ENCODE results near the gene ATP8B4.

ATP8B4 gene

DNA sequence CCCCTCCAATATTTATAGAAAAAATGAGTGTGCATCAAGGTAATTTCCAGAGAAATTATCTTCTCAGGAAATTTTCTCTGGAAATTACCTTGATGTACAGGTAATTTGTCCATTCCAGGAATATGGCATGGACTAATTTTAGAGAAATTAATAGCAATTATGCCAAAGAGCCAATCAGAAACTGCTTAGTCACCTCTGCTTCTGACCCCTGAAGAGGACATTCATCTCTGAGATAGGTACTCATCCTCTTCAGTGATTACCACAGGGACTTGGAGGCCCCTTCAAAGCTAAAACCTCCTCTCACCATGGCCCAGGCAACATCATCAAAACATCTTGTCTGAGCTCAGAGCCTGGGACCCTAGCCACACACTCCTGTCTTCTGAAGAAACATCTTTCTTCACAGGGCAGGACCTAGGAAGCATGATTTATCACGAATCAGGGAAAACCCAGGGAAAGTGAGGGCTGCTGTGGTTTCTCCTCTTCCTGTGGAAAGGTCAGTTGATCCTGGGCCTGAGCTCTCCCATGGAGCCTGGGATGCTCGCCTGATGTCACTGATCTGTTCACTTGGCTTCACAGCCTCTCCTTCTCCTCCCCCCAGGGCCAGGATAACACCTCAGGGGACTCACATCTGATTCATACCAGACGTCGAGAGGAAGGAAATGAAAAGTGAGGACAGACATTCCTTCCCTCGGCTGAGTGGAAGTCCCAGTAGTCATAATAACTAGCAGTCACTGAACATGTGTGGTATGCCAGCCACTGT lies 287.6 kb downstream of the ATP8B4 start (continued):
- TF ChIP-seq, protein P1, sequence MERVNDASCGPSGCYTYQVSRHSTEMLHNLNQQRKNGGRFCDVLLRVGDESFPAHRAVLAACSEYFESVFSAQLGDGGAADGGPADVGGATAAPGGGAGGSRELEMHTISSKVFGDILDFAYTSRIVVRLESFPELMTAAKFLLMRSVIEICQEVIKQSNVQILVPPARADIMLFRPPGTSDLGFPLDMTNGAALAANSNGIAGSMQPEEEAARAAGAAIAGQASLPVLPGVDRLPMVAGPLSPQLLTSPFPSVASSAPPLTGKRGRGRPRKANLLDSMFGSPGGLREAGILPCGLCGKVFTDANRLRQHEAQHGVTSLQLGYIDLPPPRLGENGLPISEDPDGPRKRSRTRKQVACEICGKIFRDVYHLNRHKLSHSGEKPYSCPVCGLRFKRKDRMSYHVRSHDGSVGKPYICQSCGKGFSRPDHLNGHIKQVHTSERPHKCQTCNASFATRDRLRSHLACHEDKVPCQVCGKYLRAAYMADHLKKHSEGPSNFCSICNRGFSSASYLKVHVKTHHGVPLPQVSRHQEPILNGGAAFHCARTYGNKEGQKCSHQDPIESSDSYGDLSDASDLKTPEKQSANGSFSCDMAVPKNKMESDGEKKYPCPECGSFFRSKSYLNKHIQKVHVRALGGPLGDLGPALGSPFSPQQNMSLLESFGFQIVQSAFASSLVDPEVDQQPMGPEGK (CRISPR knock-in tag; IDR thresholded peaks at IDR 0.05; ENCODE audit: borderline replicate concordance) = no peak

DNA sequence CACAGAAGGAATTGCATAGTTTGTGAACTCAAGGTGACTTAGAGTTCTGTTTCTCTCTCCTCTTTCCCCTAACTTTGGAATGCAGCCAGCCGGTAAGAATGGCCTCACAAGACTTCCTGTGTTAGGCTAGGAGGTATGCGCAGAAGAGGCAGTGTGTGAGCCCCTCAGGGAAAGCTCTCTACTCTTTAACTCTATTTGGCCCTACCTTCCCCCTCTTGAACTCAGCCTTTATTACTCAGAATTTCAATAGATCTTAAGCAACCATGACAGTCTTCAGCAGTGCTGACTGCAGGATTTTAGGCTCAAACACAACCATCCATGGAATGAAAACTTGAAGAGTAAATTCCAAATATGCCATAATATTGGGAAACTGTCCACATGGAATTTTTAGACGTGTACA lies 288.6 kb downstream of the ATP8B4 start:
- ATAC-seq = no peak
- no peak for TF ChIP-seq OSR1 (CRISPR knock-in tag; IDR thresholded peaks at IDR 0.05)
- no peak for TF ChIP-seq ZFP30 (CRISPR knock-in tag; IDR thresholded peaks at IDR 0.05)
- no peak for TF ChIP-seq SNAI2 (CRISPR knock-in tag; IDR thresholded peaks at IDR 0.05)
- TF ChIP-seq, protein P1 (CRISPR knock-in tag; IDR thresholded peaks at IDR 0.05; ENCODE audit: borderline replicate concordance) = no peak
- no peak for TF ChIP-seq ZNF8 (CRISPR knock-in tag; IDR thresholded peaks at IDR 0.05)
- TF ChIP-seq ZFP3 (CRISPR knock-in tag; IDR thresholded peaks at IDR 0.05) = no peak
- TF ChIP-seq CREB5 (CRISPR knock-in tag; IDR thresholded peaks at IDR 0.05; ENCODE audit: low read depth) = no peak
- TF ChIP-seq TCF4 (CRISPR knock-in tag; IDR thresholded peaks at IDR 0.05; ENCODE audit: borderline replicate concordance) = no peak
- no peak for TF ChIP-seq TOX (CRISPR knock-in tag; IDR thresholded peaks at IDR 0.05; ENCODE audit: borderline replicate concordance)
- TF ChIP-seq PPARA (CRISPR knock-in tag; IDR thresholded peaks at IDR 0.05; ENCODE audit: borderline replicate concordance) = no peak
- TF ChIP-seq, protein P2, sequence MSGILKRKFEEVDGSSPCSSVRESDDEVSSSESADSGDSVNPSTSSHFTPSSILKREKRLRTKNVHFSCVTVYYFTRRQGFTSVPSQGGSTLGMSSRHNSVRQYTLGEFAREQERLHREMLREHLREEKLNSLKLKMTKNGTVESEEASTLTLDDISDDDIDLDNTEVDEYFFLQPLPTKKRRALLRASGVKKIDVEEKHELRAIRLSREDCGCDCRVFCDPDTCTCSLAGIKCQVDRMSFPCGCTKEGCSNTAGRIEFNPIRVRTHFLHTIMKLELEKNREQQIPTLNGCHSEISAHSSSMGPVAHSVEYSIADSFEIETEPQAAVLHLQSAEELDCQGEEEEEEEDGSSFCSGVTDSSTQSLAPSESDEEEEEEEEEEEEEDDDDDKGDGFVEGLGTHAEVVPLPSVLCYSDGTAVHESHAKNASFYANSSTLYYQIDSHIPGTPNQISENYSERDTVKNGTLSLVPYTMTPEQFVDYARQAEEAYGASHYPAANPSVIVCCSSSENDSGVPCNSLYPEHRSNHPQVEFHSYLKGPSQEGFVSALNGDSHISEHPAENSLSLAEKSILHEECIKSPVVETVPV (CRISPR knock-in tag; IDR thresholded peaks at IDR 0.05) = no peak
- TF ChIP-seq ISL1 (CRISPR knock-in tag; IDR thresholded peaks at IDR 0.05) = no peak
- TF ChIP-seq CSDC2 (CRISPR knock-in tag; IDR thresholded peaks at IDR 0.05) = no peak
- TF ChIP-seq ZNF70 (CRISPR knock-in tag; IDR thresholded peaks at IDR 0.05) = no peak
- TF ChIP-seq TSHZ2 (CRISPR knock-in tag; IDR thresholded peaks at IDR 0.05) = no peak
- TF ChIP-seq BACH2 (CRISPR knock-in tag; IDR thresholded peaks at IDR 0.05; ENCODE audit: borderline replicate concordance) = no peak
- no peak for TF ChIP-seq ZNF565 (CRISPR knock-in tag; conservative IDR thresholded peaks at IDR 0.05; ENCODE audit: low read depth)
- no peak for TF ChIP-seq ARNTL (CRISPR knock-in tag; IDR thresholded peaks at IDR 0.05; ENCODE audit: borderline replicate concordance, low read depth)
- no peak for TF ChIP-seq GLIS3 (CRISPR knock-in tag; IDR thresholded peaks at IDR 0.05)
- TF ChIP-seq ESRRG (CRISPR knock-in tag; IDR thresholded peaks at IDR 0.05) = no peak

GRCh38 chr15:49827311-49827710 lies 291.7 kb downstream of the ATP8B4 start:
- TF ChIP-seq TSHZ2 (CRISPR knock-in tag; IDR thresholded peaks at IDR 0.05) (no peak), CREB5 (CRISPR knock-in tag; IDR thresholded peaks at IDR 0.05; ENCODE audit: low read depth) (no peak), TOX (CRISPR knock-in tag; IDR thresholded peaks at IDR 0.05; ENCODE audit: borderline replicate concordance) (no peak), ZFP30 (CRISPR knock-in tag; IDR thresholded peaks at IDR 0.05) (no peak), PPARA (CRISPR knock-in tag; IDR thresholded peaks at IDR 0.05; ENCODE audit: borderline replicate concordance) (no peak), BACH2 (CRISPR knock-in tag; IDR thresholded peaks at IDR 0.05; ENCODE audit: borderline replicate concordance) (no peak), ARNTL (CRISPR knock-in tag; IDR thresholded peaks at IDR 0.05; ENCODE audit: borderline replicate concordance, low read depth) (no peak), SNAI2 (CRISPR knock-in tag; IDR thresholded peaks at IDR 0.05) (no peak), OSR1 (CRISPR knock-in tag; IDR thresholded peaks at IDR 0.05) (no peak), ZNF70 (CRISPR knock-in tag; IDR thresholded peaks at IDR 0.05) (no peak), ZNF565 (CRISPR knock-in tag; conservative IDR thresholded peaks at IDR 0.05; ENCODE audit: low read depth) (no peak)
- TF ChIP-seq, protein P2 (CRISPR knock-in tag; IDR thresholded peaks at IDR 0.05) = no peak

More at GRCh38 chr15:49827311-49827710, 291.7 kb downstream of the ATP8B4 start:
- ATAC-seq = no peak
